D341Med (cell line): ENCODE data around the gene CCDC3.
"Not testable (repeated sequence)": the region's sequence is repeated elsewhere in the genome, so short reads cannot be mapped to it uniquely, and the experiment has no call there.

Experiments
- DNase-seq: peaks from one replicate; pipeline ENCODE4 v3.0.0; 2012; ENCODE audit warnings: low spot score

The CCDC3 gene

DNA sequence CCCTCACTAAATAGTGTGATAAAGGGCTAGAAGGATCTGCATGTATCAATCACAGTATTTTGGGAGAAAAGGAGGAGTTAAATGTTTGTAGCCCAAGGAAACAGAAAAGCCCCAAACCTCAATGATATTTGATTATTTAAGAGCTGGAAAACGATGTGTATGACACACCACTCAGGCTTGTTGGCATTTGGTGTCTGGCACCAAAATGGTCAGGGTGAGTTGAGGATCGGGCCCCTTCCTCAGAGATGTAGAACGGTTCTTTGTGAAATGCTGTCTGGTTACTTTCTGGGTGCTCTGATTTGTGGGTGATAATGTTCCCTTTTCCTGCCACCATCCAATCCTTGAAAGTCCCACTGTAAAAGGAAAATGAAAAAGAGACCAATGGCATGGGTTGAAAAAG is 113.7 kb downstream of the CCDC3 start:
- no peak for DNase-seq

DNA sequence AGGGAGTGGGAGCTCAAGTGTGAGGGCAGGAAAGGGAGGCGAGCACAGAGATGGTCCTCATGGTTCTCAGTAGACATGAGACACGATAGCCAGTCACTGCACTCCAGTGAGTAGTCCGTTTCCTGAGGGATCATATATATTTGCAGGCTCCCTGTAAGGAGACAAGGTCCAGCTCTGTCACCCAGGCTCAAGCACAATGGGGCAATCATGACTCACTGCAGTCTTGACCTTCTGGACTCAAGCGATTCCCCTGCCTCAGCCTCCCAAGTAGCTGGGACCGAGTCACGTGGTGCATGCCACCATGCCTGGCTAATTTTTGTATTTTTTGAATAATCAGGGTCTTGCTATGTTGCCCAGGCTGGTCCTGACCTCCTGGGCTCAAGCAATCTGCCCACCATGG is 116.7 kb downstream of the CCDC3 start:
- no peak for DNase-seq

DNA sequence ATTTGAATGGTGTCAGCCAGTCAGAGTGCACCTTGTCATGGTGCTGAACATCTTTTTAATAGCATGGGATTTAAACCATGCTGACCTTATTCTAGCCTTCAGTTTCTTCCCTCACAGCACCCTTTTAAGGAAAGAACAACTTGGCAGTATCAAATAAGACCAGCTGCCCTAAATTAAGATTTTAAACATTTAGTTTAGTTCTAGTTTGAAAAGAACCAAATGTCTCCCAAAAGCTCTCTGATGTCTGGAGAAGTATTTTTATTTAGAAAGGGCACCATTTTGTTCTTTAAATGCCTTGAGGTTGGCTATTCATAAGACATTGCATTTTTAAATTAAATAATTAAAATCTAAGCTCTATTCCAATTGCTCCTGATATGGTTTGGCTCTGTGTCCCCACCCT is 121.1 kb downstream of the CCDC3 start:
- DNase-seq, result no peak

DNA sequence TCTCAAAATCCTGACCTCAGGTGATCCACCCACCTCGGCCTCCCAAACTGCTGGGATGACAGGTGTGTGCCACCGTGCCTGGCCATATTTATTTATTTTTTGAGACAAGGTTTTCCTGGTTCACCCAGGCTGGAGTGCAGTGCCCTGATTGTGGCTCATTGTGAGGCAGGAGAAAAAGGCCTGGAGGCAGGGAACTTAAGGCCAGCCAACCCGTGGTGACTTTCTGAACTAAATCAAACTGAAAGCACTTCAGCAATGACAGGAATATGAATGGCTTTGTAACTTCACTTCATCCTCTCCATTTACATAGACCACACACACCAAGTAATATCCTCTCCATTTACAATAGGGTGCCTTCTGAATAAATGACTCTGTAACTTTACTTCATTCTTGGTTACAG is 124.4 kb downstream of the CCDC3 start:
- no peak for DNase-seq

DNA sequence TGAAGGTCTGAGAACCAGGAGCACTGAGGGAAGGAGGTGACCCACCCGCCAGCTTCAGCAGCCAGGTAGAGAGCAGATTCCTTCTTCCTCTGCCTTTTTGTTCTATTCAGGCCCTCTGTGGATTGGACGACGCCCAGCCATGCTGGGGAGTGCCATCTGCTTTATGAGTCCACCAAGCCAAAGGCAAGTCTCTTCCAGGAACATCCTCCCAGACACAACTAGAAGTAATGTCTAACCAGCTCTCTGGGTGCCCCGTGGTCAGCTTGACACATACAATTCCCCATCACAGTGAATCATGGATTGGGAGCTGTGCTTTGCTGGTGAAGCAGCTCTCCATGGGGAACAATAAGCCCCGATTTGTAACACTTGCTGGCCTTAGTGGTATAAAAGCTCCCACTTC is 125.2 kb downstream of the CCDC3 start:
- no peak for DNase-seq

DNA sequence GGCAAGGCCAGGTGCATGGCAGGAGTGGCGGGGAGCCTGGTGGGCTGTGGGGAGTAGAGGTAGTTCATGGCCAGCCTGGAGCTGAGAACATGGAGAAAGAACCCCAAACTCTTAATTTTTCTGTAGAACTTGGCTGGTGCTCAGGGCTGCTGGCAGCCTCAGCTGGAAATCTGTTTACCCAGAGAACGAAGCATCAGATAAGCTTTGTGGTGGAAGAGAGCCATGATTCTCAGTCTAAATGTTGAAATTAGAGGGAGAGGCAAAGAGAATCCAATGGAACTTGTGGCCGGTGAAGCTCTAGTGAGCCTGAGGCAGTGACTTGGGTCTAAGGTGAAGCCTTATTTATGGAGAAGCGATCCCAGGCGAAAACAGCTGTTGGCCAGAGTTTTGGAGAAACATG is 126.4 kb downstream of the CCDC3 start:
- DNase-seq, result no peak

DNA sequence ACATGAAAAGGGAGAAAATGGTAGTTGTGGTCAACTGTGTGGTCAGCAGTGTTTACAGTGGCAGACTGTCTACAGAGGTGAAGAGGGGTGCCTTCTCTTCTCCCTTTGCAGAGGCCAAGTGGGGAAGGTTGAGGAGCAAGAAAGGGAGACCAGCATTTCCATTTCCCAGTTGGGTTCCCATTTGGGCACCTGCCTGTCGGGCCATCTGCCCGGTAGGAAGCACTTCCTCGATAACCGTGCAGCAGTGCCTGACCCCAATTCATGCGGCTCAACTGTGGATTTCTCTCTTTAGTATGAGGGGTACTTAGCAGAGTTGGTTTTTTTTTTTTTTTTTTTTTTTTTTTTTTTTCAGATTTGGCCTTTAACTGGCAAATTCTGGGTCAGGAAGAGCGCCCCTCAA is 127.0 kb downstream of the CCDC3 start:
- no peak for DNase-seq

DNA sequence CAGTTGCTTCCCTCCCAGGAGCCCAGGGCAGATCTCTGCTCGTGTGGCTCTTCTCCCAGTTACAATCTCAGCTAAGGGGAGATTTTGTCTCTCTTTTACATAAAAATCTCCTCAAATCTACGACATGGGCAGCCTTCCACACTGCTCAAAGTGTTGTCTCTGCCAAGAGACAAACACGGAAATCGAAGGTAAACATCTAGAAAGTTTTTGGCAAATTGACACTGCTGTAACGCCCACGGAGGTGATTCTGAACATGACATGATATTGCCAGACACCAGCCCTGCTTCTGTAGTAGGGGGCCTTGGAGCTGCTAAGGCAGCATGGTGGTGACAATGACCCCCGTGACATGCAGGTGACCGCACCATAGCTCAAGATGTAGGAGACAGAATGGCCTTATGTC is 128.3 kb downstream of the CCDC3 start:
- DNase-seq, result no peak

DNA sequence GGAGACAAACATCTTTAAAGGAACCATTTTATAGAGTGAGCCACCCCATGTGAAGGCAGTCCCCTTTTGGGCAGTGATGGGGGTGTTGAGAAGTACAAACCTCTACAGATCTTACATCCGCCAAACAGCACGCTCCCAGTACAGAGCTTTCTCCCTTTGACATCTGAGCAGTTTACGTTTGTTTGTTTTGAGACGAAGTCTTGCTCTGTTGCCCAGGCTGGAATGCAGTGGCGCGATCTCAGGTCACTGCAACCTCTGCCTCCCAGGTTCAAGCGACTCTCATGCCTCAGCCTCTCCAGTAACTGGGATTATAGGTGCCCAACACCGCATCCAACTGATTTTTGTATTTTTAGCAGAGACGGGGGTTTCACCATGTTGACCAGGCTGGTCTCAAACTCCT is 128.9 kb downstream of the CCDC3 start:
- DNase-seq, result no peak

DNA sequence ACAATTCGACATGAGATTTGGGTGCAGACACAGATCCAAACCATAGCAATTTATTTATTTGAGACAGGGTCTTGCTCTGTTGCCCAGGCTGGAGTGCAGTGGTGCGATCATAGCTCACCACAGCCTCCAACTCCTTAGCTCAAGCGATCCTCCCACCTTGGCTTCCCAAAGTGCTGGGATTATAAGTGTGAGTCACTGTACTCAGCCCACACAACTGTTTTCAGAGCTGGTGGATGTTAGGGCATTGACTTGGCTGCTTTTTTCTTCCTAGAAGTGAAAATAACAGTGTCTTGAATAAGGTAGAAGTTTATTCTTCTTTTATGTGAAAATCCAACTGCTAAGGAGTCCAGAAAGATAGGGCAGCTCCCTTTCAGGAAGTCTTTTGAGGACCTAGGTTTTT is 132.1 kb downstream of the CCDC3 start:
- DNase-seq, result no peak

DNA sequence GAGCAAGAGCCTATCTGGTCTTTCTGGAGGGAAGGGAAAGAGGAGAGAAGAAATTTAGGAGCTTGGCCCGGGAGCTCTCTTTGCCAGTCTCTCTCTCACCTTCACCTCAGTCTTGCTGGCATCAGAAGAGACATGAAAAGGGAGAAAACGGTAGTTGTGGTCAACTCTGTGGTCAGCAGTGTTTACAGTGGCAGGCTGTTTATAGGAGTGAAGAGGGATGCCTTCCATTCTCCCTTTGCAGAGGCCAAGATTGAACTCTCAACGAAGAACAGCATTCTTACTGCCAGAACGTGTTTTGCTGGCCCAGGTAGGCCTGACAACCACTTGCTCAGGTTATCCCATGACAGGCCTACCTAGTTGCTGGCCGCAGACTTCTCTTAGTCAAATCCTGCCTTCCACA is 133.3 kb downstream of the CCDC3 start:
- no peak for DNase-seq

DNA sequence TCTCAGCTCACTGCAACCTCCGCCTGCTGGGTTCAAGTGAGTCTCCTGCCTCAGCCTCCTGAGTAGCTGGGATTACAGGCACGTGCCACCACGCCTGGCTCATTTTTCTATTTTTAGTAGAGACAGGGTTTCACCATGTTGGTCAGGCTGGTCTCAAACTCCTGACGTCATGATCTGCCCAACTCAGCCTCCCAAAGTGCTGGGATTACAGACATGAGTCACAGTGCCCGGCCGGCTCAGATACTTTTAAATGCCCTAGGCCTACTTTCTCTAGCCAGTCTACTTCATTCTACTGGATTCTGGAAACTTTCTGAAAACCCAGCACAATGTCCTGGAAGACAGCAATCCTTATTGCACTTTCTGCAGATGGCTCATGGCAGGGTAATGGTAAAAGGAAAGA is 136.0 kb downstream of the CCDC3 start:
- DNase-seq, result not testable (repeated sequence)

DNA sequence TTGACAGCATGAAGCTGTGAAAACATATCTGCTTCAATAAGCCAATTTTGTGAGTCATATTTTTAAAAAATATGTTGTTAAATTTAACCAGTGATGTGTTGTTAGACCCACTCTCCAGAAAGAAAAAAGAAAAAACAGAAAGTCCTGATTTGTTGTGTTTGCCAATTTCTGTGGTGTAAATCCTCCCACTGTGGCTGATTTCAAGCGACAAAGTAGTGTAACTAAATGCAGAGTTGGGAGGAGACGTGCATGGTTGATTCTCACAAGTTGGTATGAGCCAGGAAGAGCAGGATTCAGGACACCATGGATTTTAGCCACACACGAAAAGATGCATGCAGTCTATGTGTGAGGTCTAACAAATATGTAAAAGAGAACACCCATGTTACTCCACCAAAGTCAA is 139.1 kb downstream of the CCDC3 start:
- no peak for DNase-seq

DNA sequence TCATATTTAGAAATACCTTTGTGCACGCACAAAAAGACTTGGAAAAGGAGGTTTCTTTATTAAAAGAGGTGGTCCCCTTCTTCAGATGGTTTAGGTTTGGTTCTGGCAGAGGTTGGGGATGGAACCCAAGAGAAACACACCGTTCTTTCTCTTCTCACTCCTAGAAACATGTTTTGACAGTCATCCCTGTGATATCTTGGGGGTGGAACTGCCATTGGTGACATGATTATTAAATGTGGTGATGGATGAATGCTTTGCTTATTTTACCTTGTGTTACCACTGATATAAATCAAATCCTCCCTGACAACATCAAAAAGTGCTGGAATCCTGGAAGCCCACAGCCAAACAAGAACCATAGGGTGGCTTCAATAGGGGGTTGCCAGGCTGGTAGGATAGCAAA is 146.5 kb downstream of the CCDC3 start:
- no peak for DNase-seq

DNA sequence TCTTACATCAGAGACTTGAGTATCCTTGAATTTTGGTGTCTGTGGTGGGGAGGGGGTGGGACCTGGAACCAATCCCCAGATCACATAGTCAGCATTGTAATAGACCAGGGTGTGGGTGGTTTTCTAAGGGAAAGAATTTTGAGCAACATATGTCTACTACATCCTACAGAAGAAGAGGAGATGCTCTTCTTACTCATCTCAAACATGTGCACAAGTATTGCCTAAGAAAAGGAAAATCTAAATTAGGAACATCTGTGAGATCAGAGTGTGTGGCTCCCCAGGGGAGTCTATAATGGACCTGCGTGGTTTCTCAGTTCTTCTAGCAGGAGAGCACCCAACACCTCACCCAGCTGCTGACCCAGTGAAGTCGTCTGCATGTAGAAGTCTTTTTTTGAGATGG is 148.8 kb downstream of the CCDC3 start:
- no peak for DNase-seq

DNA sequence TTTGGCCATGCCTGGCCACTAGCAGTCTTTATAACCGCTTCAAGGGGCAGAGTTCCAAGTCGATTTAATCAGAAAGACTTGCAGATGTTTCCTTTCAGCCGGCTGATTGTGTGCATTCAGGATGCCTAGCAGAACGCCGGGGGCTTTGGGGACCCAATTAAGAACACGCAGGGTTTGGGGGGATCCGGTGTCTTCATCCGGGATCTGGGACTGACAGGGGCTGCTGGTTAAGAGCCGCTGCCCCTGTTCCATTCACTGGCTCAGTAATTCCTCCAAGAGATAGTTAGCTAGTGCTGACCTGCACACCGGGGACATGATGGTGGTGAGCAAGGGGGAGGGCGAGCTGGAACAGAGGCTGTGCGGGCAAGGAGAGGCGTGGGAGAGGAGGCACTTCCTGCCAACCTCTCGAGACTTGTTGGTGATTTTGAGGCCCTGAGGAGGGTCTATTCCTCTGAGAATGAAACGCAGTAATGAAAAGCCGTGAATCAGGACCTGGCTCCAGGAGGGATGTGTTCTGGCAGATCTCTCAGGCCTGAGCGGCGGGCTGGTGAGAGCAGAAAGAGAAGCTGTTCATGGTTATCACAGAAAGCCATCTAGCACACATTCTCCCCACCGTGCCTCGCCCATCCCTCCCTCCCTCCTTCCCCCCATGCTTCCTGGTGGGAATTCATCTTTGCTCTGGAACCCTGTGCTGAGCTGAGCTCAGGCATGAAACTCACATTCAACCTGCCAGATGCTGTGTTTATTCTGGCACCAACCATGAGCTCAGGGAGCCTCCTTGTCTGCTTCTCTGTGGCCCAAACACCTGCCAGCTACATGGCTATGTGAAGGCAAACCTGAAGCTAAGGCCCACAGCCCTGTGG is 152.0 kb downstream of the CCDC3 start:
- DNase-seq, result no peak

DNA sequence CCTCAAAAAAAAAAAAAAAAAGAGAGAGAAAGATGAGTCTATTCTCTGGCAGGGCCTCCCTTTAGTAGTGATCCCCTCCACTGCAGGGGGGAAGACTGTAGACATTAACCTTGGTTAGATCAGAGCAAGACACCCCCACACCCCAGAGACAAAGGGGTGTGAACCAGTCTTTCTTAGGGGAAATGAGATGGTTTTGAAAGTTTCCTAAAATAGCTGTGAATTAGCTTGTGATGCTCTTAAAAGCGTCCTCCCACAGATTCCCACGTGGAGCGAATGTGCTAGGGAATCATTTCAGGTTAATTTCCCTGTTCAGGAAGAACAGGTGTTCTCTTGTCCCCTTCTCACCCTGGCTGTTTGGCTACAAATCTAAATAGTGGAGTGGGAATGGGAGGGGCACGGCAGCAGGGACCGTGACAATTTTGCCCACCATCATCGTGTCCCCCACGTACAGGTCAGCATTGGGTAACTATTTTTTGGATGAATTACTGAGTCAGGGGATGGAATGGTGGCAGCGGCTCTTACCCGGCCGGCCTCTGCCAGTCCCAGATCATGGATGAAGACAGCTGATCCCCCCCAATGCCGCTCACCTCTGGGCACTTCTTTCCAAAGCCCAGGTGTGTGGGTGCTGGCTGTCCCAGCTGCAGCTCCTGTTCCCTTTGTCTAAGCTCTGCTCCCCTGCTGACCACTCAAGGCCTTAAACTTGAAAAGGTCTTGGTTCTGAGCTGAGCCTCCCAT is 152.9 kb downstream of the CCDC3 start:
- no peak for DNase-seq

DNA sequence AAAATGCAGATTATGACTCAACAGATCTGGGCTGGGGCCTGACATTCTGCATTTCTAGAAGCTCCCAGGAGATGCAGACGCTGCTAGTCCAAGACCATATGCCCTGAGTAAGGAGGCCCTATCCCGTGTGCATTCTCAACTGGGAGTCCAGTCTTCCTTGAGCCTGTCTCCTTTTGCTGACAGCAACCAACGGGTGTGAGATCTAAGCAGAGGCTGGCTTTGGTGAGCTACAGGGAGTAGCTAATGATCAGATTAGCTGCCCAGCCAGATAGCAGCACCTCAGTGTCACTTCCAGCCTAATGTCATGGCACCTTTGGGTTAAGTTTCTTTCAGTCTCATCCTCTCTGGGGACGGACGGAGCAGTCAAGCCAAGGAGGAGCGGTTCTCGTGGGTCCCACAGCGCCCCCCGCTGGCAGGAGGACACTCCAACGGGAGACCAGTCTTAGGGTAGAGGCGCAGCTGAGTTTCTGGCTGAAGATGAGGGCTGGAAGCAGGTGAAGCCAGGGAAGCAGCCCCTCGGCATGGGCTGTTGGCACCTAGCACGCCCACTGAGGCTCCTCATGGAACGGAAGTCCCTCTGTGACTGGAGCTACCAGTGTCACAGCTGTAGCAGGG is 154.0 kb downstream of the CCDC3 start:
- no peak for DNase-seq

DNA sequence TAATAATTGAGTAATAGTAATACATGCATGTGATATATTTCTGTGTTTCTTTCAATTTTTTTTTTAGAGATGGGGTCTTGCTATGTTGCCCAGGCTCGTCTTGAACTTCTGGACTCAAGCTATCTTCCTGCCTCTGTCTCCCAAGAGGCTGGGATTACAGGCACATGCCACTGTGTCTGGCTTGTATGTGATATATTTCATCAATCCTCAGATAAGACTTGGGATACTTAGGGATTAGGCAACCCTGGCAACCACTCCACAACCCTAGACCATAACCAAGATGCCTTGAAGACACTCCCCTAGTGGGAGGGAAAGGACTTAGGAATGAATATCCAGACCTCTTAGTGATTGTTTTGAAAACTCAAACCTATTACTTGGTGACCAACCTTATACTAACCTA is 154.8 kb downstream of the CCDC3 start:
- DNase-seq, result no peak
